Activated CD4-positive, alpha-beta T cell treated with anti-CD3 and anti-CD28 coated beads, Interleukin-10, Interleukin-2, amounts not matched to agents 100 ng/mL and 50 ng/mL, durations not matched to agents 16 hours and 8 hours (primary cell): ENCODE data around the gene CHRND.
"Not testable (repeated sequence)": the region's sequence is repeated elsewhere in the genome, so short reads cannot be mapped to it uniquely, and the experiment has no call there.

Source experiments
- DNase-seq: peaks from one replicate; pipeline ENCODE4 v3.0.0-alpha.2; 2020

Gene CHRND

GRCh38 chr2:232528746-232529460 is 2.9 kb downstream of the CHRND start:
- no peak for DNase-seq

GRCh38 chr2:232529806-232530547 is 4.0 kb downstream of the CHRND start:
- DNase-seq: no peak

- DNase-seq: no peak
These were observed 4.8 kb downstream of the CHRND start for GRCh38 chr2:232530626-232531260.

GRCh38 chr2:232532419-232532818 is 6.5 kb downstream of the CHRND start:
- no peak for DNase-seq

GRCh38 chr2:232532821-232533220 is 6.9 kb downstream of the CHRND start:
- DNase-seq: not testable (repeated sequence)

- no peak for DNase-seq
These were observed 8.2 kb downstream of the CHRND start for GRCh38 chr2:232533944-232534710.

GRCh38 chr2:232534940-232535651 is 9.1 kb downstream of the CHRND start:
- DNase-seq: no peak

- DNase-seq: no peak
These were observed 10.0 kb downstream of the CHRND start for GRCh38 chr2:232535761-232536530.

- DNase-seq: no peak
These were observed 11.1 kb downstream of the CHRND start for GRCh38 chr2:232537079-232537478.

- no peak for DNase-seq
These were observed 11.5 kb downstream of the CHRND start for GRCh38 chr2:232537499-232537898.

GRCh38 chr2:232538671-232539070 is 12.7 kb downstream of the CHRND start:
- no peak for DNase-seq

- DNase-seq: no peak
These were observed 13.6 kb downstream of the CHRND start, which contains the start of gene CHRNG for GRCh38 chr2:232539298-232540231. Gene CHRNG (plus strand): TSS chr2:232539692. CDS start chr2:232539748, 56 bp downstream.

GRCh38 chr2:232540441-232541041 is 14.6 kb downstream of the CHRND start:
- DNase-seq: no peak

GRCh38 chr2:232541195-232541960 is 15.4 kb downstream of the CHRND start:
- no peak for DNase-seq

- DNase-seq: no peak
These were observed 16.2 kb downstream of the CHRND start for GRCh38 chr2:232541961-232542714.

- no peak for DNase-seq
These were observed 16.9 kb downstream of the CHRND start for GRCh38 chr2:232542715-232543467.

GRCh38 chr2:232543491-232543890 is 17.5 kb downstream of the CHRND start:
- no peak for DNase-seq
